GM23338 (cell line): ENCODE results near the gene WWP2. TPM values are rescaled to one million over a fixed set of nuclear protein-coding genes. Genes with fewer than 3 reads are reported as not detected.

Experiments used
- ATAC-seq: fragments of 200-7000 bp; cut with Tn5 transposase; 3 replicates; pipeline ENCODE4 v1.9.1; 2020
- DNase-seq: peaks from one replicate; pipeline ENCODE4 v3.0.0-alpha.2; 2015; ENCODE audit warnings: low spot score
- H2AFZ ChIP-seq: fragments of 200-600 bp; sonication (generic); 2 replicates; pipeline ENCODE4 v1.8.0; 2016; ENCODE audit warnings: antibody characterized with exemption, mild to moderate bottlenecking, moderate library complexity
- H3F3A ChIP-seq: fragments of 200-600 bp; sonication (generic); replicated peaks from 2 replicates; pipeline ENCODE4 v1.8.0; 2017; ENCODE audit warnings: antibody characterized with exemption, mixed run types, low read depth
- H3K27ac ChIP-seq: fragments of 200-600 bp; sonication (generic); 2 replicates; pipeline ENCODE4 v1.6.1; 2016; ENCODE audit warnings: low read depth
- H3K27me3 ChIP-seq: fragments of 200-600 bp; sonication (generic); 2 replicates; pipeline ENCODE4 v1.8.0; 2016; ENCODE audit warnings: mild to moderate bottlenecking, mixed run types, moderate library complexity; ENCODE audit not compliant: insufficient read depth
- H3K36me3 ChIP-seq: fragments of 200-600 bp; sonication (generic); 2 replicates; pipeline ENCODE4 v1.8.0; 2016; ENCODE audit warnings: mild to moderate bottlenecking; ENCODE audit not compliant: insufficient read depth
- H3K4me1 ChIP-seq: fragments of 200-600 bp; sonication (generic); 2 replicates; pipeline ENCODE4 v1.8.0; 2016; ENCODE audit warnings: mild to moderate bottlenecking, moderate library complexity; ENCODE audit not compliant: insufficient read depth
- H3K4me2 ChIP-seq: fragments of 200-600 bp; sonication (generic); 2 replicates; pipeline ENCODE4 v1.7.1; 2017; ENCODE audit warnings: mixed run types
- H3K4me3 ChIP-seq: fragments of 200-600 bp; sonication (generic); 2 replicates; pipeline ENCODE4 v1.6.1; 2016; ENCODE audit warnings: mixed run types
- H3K79me2 ChIP-seq: fragments of 200-600 bp; sonication (generic); replicated peaks from 2 replicates; pipeline ENCODE4 v1.8.0; 2017; ENCODE audit warnings: mild to moderate bottlenecking; ENCODE audit not compliant: insufficient read depth
- H3K9me2 ChIP-seq: fragments of 200-600 bp; sonication (generic); 2 replicates; pipeline ENCODE4 v1.8.0; 2017; ENCODE audit not compliant: insufficient read depth
- H4K20me1 ChIP-seq: fragments of 200-600 bp; sonication (generic); replicated peaks from 2 replicates; pipeline ENCODE4 v1.8.0; 2017; ENCODE audit warnings: mild to moderate bottlenecking; ENCODE audit not compliant: insufficient read depth
- H3K27ac Mint-ChIP-seq: 2 replicates; pipeline ENCODE4 v1.8.0; 2020; ENCODE audit warnings: inconsistent platforms, mild to moderate bottlenecking, moderate library complexity, mixed read lengths
- H3K27me3 Mint-ChIP-seq: 3 replicates; pipeline ENCODE4 v1.8.0; 2022; ENCODE audit warnings: low read depth, mild to moderate bottlenecking, moderate library complexity, mixed read lengths, inconsistent platforms; ENCODE audit not compliant: insufficient read depth, poor library complexity
- H3K36me3 Mint-ChIP-seq: 3 replicates; pipeline ENCODE4 v1.8.0; 2021; ENCODE audit warnings: low read depth, mild to moderate bottlenecking, inconsistent platforms, moderate library complexity, mixed read lengths
- H3K4me1 Mint-ChIP-seq: 3 replicates; pipeline ENCODE4 v1.8.0; 2020; ENCODE audit warnings: mild to moderate bottlenecking, inconsistent platforms, mixed read lengths
- H3K4me3 Mint-ChIP-seq: 3 replicates; pipeline ENCODE4 v1.8.0; 2021; ENCODE audit warnings: moderate library complexity, mild to moderate bottlenecking, inconsistent platforms, mixed read lengths
- H3K9me3 Mint-ChIP-seq: 3 replicates; pipeline ENCODE4 v1.8.0; 2020; ENCODE audit warnings: moderate library complexity, mild to moderate bottlenecking, inconsistent platforms, mixed read lengths
- CREB1 ChIP-seq: fragments of 250-450 bp; sonication (Bioruptor Pico); IDR thresholded peaks from 2 replicates; pipeline ENCODE4 v1.5.0; 2020; ENCODE audit warnings: low read depth, mild to moderate bottlenecking, moderate library complexity
- EZH2 ChIP-seq: fragments of 200-600 bp; sonication (generic); IDR thresholded peaks from one replicate; pipeline ENCODE4 v1.8.0; 2017; ENCODE audit warnings: antibody characterized with exemption, mild to moderate bottlenecking, low read depth; ENCODE audit not compliant: unreplicated experiment
- EZH2phosphoT487 ChIP-seq: fragments of 200-600 bp; sonication (generic); IDR thresholded peaks from one replicate; pipeline ENCODE4 v1.8.1; 2018; ENCODE audit warnings: antibody characterized with exemption; ENCODE audit not compliant: unreplicated experiment
- NANOG ChIP-seq: IDR thresholded peaks from 2 replicates; pipeline ENCODE4 v1.6.1; 2016; ENCODE audit warnings: antibody characterized with exemption, borderline replicate concordance
- STAT1 ChIP-seq: IDR thresholded peaks from one replicate; pipeline ENCODE4 v1.6.1; 2016; ENCODE audit warnings: antibody characterized with exemption; ENCODE audit not compliant: unreplicated experiment
- ZNF114 ChIP-seq: fragments of 250-450 bp; sonication (Bioruptor Pico); IDR thresholded peaks from 2 replicates; pipeline ENCODE4 v1.5.0; 2020; ENCODE audit warnings: mild to moderate bottlenecking, moderate library complexity
- ZNF331 ChIP-seq: fragments of 250-450 bp; sonication (Bioruptor Pico); IDR thresholded peaks from 2 replicates; pipeline ENCODE4 v1.5.0; 2020; ENCODE audit warnings: low read depth, mild to moderate bottlenecking, moderate library complexity
- polyA plus RNA-seq: library from polyadenylated mRNA; unstranded; fragments of >200 nt; fragmentation: Nextera tagmentation; extraction: Ambion mirVana; gene quantifications from 2 replicates; pipeline ENCODE4 v1.2.1, GENCODE V29; 2016
- total RNA-seq: library from RNA; depleted of rRNA; stranded (reverse); fragments of >200 nt; shearing (Covaris generic); gene quantifications from 2 replicates; pipeline ENCODE4 v1.2.3, GENCODE V29; 2014
- TF ChIP-seq, protein P1 (sequence below): IDR thresholded peaks from one replicate; pipeline ENCODE4 v1.6.1; 2018; ENCODE audit warnings: antibody characterized with exemption; ENCODE audit not compliant: unreplicated experiment
- TF ChIP-seq, protein P2 (sequence below): fragments of 250-450 bp; sonication (Bioruptor Pico); IDR thresholded peaks from 2 replicates; pipeline ENCODE4 v1.5.0; 2020; ENCODE audit warnings: mild to moderate bottlenecking, moderate library complexity
- TF ChIP-seq, protein P3 (sequence below): IDR thresholded peaks from 2 replicates; pipeline ENCODE4 v1.6.1; 2016; ENCODE audit warnings: antibody characterized with exemption

WWP2 gene
- total and polyA plus RNA-seq, 2 experiments from 2014 or later, result 12.3 to 35.5 TPM

DNA sequence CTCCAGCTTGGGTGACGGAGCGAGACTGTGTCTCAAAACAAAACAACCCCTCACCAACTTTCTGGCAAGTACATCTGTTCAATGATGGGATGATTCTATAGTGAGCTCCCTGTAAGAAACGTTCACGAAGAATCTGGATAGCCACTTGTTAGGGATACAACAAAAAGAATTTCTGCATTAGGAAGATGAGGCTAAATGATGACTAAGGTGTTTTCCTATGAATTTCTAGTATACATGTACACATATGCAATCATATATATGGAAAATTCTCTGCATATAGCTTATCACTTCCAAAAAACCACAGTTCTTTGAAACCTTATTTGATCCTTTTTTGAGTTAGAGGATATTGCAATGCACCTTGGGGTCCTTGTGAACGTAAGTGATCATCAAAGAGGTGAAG, 124.6 kb downstream of the WWP2 start:
- Histone ChIP-seq H3K9me2 (0 out of 2 replicates have a peak, but pooled peaks cover 3% of the 10 kb centered on the region), H3K27me3 (no peaks in the 10 kb centered on the region), H3F3A (peaks cover 5% of the 10 kb centered on the region; the same call in 1 of the 2 replicates), H3K4me2 (no peak overlapping the region), H3K36me3 (no peaks in the 10 kb centered on the region; the same call in 1 of the 2 replicates), H3K79me2 (no peaks in the 10 kb centered on the region), H2AFZ (no peak overlapping the region), H3K27ac (no peak overlapping the region), H3K4me3 (no peak overlapping the region), H4K20me1 (no peaks in the 10 kb centered on the region), H3K4me1 (peaks cover 4% of the 10 kb centered on the region; the same call in 1 of the 2 replicates)
- peaks cover 20% of the 10 kb centered on the region for H3K36me3 Mint-ChIP-seq
- TF ChIP-seq NANOG (no peak), STAT1 (no peak), CREB1 (CRISPR knock-in tag) (no peak), ZNF114 (CRISPR knock-in tag) (no peak), EZH2 (no peak), ZNF331 (no peak), EZH2phosphoT487 (no peak)
- TF ChIP-seq, protein P1, sequence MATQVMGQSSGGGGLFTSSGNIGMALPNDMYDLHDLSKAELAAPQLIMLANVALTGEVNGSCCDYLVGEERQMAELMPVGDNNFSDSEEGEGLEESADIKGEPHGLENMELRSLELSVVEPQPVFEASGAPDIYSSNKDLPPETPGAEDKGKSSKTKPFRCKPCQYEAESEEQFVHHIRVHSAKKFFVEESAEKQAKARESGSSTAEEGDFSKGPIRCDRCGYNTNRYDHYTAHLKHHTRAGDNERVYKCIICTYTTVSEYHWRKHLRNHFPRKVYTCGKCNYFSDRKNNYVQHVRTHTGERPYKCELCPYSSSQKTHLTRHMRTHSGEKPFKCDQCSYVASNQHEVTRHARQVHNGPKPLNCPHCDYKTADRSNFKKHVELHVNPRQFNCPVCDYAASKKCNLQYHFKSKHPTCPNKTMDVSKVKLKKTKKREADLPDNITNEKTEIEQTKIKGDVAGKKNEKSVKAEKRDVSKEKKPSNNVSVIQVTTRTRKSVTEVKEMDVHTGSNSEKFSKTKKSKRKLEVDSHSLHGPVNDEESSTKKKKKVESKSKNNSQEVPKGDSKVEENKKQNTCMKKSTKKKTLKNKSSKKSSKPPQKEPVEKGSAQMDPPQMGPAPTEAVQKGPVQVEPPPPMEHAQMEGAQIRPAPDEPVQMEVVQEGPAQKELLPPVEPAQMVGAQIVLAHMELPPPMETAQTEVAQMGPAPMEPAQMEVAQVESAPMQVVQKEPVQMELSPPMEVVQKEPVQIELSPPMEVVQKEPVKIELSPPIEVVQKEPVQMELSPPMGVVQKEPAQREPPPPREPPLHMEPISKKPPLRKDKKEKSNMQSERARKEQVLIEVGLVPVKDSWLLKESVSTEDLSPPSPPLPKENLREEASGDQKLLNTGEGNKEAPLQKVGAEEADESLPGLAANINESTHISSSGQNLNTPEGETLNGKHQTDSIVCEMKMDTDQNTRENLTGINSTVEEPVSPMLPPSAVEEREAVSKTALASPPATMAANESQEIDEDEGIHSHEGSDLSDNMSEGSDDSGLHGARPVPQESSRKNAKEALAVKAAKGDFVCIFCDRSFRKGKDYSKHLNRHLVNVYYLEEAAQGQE, result no peak
- TF ChIP-seq, protein P2, sequence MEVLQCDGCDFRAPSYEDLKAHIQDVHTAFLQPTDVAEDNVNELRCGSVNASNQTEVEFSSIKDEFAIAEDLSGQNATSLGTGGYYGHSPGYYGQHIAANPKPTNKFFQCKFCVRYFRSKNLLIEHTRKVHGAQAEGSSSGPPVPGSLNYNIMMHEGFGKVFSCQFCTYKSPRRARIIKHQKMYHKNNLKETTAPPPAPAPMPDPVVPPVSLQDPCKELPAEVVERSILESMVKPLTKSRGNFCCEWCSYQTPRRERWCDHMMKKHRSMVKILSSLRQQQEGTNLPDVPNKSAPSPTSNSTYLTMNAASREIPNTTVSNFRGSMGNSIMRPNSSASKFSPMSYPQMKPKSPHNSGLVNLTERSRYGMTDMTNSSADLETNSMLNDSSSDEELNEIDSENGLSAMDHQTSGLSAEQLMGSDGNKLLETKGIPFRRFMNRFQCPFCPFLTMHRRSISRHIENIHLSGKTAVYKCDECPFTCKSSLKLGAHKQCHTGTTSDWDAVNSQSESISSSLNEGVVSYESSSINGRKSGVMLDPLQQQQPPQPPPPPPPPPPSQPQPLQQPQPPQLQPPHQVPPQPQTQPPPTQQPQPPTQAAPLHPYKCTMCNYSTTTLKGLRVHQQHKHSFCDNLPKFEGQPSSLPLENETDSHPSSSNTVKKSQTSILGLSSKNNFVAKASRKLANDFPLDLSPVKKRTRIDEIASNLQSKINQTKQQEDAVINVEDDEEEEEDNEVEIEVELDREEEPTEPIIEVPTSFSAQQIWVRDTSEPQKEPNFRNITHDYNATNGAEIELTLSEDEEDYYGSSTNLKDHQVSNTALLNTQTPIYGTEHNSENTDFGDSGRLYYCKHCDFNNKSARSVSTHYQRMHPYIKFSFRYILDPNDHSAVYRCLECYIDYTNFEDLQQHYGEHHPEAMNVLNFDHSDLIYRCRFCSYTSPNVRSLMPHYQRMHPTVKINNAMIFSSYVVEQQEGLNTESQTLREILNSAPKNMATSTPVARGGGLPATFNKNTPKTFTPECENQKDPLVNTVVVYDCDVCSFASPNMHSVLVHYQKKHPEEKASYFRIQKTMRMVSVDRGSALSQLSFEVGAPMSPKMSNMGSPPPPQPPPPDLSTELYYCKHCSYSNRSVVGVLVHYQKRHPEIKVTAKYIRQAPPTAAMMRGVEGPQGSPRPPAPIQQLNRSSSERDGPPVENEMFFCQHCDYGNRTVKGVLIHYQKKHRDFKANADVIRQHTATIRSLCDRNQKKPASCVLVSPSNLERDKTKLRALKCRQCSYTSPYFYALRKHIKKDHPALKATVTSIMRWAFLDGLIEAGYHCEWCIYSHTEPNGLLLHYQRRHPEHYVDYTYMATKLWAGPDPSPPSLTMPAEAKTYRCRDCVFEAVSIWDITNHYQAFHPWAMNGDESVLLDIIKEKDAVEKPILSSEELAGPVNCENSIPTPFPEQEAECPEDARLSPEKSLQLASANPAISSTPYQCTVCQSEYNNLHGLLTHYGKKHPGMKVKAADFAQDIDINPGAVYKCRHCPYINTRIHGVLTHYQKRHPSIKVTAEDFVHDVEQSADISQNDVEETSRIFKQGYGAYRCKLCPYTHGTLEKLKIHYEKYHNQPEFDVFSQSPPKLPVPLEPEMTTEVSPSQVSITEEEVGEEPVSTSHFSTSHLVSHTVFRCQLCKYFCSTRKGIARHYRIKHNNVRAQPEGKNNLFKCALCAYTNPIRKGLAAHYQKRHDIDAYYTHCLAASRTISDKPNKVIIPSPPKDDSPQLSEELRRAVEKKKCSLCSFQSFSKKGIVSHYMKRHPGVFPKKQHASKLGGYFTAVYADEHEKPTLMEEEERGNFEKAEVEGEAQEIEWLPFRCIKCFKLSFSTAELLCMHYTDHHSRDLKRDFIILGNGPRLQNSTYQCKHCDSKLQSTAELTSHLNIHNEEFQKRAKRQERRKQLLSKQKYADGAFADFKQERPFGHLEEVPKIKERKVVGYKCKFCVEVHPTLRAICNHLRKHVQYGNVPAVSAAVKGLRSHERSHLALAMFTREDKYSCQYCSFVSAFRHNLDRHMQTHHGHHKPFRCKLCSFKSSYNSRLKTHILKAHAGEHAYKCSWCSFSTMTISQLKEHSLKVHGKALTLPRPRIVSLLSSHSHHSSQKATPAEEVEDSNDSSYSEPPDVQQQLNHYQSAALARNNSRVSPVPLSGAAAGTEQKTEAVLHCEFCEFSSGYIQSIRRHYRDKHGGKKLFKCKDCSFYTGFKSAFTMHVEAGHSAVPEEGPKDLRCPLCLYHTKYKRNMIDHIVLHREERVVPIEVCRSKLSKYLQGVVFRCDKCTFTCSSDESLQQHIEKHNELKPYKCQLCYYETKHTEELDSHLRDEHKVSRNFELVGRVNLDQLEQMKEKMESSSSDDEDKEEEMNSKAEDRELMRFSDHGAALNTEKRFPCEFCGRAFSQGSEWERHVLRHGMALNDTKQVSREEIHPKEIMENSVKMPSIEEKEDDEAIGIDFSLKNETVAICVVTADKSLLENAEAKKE, result no peak
- TF ChIP-seq, protein P3, sequence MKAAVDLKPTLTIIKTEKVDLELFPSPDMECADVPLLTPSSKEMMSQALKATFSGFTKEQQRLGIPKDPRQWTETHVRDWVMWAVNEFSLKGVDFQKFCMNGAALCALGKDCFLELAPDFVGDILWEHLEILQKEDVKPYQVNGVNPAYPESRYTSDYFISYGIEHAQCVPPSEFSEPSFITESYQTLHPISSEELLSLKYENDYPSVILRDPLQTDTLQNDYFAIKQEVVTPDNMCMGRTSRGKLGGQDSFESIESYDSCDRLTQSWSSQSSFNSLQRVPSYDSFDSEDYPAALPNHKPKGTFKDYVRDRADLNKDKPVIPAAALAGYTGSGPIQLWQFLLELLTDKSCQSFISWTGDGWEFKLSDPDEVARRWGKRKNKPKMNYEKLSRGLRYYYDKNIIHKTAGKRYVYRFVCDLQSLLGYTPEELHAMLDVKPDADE, result no peak
- H3K27me3 Mint-ChIP-seq, result no peaks in the 10 kb centered on the region
- no peaks in the 10 kb centered on the region for H3K9me3 Mint-ChIP-seq
- no peak overlapping the region for H3K27ac Mint-ChIP-seq
- peaks cover 8% of the 10 kb centered on the region; the same call in 2 of the 3 replicates for H3K4me1 Mint-ChIP-seq
- DNase-seq (no peak), ATAC-seq (no peak)
- H3K4me3 Mint-ChIP-seq, result no peak overlapping the region
